HG03439 (cell line): Measurements from ENCODE around the gene PANX1.
A peak's percentile ranks its signal among the peaks of the same experiment; 100 is the strongest.

ENCODE experiments used
- ATAC-seq: cut with Tn5 transposase; IDR thresholded peaks from one replicate; pipeline ENCODE4 v1.9.1; 2021; ENCODE audit warnings: mild to moderate bottlenecking, moderate library complexity; ENCODE audit not compliant: unreplicated experiment

The PANX1 gene

DNA sequence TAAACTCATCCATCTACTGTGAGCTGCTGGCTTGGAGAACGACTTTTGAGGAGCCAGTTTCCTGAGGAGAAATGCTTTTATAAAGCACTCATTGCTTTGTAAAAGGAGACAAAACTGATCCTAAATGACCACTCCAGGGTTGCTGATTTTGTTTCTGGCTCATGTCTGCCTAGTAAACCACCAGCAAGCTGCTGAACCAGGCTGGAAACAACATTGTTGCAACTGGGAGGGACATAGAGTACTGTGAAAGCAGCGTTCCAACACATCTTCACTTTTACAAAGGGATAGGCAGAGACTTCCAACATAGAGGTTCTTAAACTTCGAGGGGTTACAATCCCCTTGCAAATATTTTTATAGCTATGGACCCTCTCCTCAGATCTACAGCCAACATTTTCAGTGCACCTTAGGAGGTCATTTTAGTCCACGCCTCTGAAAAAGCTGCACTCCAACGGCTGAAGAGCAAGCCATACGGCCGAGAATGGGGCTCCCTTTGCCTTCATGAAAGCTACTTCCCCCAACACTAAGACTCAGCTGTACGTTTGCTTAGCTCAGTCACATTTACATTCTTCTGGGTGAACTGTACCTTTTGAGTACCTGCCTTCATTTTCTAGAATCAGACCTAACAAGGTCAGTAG lies 54.7 kb downstream of the PANX1 start:
- peak; percentile 18 for ATAC-seq

DNA sequence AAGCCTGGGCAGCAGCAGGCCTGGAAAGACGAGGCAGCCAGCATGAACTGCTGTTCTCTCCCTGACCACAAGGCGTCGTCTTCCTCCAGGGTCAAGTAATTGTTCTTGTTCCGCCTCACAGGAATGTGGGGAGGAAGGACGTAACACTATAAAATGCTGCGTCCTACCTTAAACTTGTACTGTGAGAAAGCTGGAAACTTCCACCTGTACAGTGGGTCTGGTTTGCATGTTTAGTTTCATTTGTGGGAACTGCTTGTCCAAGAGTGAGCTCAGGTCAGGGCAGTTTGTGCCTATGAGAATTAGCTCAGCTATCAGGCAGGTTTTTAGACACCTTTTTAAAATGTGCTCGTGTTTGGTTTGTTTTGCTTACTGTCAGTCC lies 55.2 kb downstream of the PANX1 start:
- ATAC-seq, result peak; percentile 79

DNA sequence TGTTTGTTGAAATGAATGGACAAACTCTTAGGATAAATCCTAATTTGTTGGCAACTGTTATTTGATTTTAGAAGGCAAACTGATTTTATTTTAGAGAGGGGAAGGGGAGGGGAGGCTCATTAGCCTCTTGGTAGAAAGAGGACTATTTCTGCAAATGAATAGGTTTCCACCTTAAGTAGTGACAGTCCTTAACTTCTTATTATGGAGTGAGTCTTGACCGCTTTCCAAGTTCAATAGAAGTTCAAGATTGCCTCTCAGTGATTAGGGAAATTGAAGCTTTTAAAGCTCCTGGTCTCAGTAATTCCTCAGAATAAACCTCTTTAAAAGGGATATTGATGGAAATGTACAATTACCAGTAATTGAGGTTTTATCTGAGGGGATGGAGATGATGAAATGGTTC lies 55.7 kb downstream of the PANX1 start:
- ATAC-seq, result no peak

DNA sequence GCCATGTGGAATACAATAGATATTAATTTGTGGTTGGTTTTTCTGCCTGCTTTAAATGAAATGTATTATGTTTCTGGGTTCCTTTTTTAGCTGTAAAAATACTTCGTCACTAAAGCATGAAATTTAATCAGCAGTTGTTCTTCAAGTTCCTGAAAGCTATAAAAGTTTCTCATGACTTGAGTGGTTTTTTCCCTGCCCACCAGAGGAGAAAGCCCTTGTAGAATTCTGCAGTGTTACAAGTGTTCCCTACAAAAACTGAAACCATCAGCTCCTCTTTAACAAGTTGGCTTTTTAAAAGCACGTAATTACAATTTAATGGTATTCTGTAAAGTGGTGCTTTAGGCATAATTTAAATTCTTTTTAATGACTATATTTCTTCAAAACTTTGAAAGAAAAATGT lies 56.2 kb downstream of the PANX1 start:
- ATAC-seq, result no peak

DNA sequence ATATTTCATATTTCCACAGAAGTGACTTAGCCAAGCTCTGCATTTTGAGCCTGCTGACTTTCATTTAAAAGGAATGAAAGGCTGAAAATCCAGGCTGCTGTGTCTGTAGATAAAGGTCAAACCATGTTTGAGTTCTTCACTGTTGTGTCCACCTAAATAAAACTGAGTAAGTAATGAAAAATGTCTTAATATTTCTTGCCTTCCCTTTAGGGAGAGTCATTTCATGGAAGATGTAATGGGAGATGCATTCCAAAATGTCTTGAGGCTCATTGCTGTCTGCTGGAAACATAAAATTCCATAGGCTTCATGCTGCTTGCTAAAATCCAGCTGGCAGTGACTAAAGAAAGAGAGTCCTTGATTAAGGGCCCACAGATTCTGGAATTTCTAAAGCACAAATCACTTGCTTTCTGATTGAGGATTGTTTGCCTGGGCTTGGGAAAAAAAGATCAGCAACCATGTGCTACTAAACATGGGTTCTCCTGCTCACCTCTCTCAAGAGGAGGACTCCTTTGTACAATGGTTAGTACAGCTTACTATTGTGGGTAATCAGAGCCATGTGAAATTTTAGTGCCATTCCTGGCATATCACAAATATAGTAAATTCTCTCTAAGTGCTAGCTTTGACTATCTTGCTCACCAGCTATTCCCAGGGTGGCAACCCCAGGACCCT lies 56.9 kb downstream of the PANX1 start:
- no peak for ATAC-seq

DNA sequence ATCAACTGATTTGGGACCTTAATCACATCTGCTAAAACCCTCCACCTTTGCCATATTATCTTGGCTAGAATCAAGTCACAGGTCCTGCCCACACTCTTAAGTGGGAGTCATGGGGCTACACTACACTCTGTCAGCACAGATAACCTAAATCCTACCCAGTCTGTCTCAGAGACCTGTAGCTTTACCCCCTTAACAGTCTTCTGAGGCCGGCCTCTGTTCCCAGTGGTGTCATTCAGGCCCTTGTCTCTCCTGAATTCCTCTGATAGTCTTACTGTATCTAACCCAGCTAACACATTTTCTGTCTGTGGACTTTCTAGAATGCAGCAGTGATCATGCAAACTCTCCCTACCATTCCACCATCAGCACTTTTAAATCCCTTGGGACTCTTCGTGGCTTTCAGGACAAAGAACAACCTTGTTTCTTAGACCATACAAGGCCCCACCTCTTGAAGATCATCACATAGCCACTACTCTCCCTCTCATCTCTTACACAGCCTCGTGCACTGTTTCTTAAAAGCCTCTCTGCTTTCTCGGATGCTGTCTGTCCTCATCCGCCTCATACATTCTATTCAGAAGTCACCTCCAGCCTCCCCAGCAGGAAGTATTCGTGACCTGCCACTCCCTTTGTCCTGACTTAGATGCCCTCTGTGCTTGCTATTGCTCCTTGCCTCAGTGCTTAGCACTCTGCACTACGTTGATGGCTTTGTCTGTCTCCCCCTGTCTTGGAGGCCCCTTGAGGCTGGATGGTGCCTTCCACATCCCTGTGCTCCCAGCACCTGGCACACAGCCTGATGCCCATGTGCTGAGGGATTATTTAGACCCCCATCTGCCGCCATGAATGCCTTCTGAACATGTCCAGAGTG lies 57.9 kb downstream of the PANX1 start:
- no peak for ATAC-seq

DNA sequence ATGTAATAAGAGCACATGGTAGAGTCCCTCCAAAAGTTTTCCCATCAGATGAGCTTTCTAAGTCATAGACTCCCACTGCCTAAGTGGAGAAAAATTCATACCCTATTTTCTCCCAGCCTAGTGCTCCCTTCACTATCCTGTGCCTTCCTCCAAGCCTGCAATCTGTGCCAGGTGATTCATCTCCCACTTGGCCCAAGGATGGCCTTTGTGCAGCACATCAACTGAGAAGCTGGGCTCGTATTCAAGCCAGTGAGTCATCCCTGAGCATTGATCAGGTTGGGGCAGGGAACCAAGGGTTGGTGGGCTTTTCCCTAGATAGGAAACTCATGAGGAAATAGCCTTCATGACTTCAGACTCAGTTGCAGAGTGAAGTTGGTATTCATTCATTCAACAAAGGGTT lies 64.6 kb downstream of the PANX1 start:
- no peak for ATAC-seq

DNA sequence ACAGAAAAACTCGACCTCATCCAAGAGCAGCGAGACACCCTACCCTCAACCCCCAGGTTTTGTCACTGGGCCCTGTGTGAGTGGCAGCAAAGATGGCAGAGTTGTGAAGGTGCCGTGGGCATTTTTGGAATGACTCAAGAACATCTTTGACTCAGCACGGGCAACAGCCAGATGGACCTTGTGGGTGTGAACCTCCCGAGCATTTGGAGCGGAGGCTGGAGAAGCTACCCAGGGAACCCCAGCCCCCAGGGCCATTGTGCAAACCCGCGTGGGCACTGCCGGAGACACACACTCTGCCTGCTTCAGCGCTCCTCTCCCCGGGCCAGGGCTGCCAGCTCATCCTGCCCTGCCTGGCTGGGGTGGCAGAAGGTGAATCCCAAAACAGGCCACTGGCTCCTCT lies 66.1 kb downstream of the PANX1 start:
- no peak for ATAC-seq

DNA sequence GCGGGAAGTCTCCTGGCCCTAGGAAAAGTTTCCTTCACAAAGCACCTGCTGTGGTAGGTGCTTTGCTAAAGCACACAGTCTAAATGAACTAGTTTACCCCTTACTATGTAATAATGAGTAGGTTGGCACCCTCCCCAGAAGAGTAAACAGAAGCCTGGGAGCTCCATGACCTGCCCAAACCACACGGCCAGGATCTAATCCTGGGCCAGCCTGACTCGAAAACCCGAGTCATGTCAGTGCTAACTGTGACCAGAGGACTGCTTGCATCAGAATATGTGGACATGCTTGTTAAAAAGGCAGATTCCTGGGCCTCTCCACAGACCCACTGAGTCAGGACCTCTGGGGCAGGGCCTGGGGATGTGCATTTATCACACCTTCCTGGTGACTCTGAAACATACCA lies 67.7 kb downstream of the PANX1 start:
- ATAC-seq, result no peak

DNA sequence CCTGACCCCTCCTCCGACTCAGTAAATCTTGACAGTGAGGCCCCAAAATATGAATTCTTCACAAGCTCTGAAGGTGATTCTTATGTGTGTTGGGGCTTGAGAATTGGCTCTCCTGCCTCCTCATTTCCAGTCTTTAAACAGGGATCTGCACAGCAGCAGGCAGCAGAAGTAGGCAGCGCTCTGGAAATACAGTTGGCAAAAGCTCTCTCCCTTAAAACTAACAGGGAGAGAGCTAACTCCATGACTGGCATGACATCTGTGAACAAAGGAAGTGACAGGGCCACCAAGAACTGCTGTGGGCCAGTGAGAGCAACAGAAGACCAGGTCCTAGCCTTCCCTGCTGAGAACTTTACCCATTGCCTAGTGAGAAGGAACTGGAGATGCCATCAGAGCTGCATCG lies 70.1 kb downstream of the PANX1 start:
- no peak for ATAC-seq

DNA sequence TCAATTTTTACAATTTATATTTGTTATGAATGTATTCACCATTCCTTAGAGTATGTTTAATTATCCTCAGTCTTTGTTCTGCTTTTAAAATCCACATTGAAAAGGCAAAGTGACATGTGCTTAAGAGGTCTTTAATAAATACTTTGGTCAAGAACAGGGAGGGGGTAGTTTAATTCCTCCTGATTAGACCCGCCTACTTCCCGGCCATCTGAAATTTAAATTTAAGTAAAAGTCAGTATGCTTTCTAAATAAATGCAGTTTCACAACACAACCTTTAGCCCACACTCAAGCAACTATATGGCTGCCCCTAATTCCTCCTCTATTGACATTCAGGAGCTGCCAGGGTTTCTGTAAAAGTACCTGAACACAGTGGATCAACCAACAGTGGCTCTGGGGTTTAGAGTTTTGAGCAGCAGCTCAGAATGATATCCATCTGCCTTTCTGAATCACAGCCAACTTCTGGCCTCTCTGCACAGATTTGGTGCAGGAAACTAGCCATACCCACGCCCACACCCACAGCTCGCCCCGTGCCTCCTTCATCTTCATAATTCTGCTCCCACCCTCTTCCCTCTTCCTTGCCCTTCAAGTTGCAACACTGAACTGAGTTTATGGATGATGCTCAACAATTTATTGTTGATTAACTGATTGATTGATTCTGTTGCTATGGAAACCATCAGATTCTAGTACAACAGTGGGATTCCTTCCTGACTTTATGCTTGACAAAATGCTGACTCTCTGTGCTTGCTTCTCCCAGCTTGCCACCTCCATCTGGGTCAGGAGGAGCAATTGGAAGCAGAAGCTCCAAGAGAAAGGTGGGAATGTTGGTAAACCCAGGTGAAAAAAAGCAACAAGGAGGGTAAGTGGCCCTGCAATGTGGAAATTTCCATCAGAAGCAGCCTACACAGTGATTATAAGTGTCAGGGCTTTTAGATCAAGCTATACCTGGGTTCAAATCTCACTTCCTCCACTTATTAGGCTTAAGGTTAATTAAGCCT lies 70.8 kb downstream of the PANX1 start:
- no peak for ATAC-seq

DNA sequence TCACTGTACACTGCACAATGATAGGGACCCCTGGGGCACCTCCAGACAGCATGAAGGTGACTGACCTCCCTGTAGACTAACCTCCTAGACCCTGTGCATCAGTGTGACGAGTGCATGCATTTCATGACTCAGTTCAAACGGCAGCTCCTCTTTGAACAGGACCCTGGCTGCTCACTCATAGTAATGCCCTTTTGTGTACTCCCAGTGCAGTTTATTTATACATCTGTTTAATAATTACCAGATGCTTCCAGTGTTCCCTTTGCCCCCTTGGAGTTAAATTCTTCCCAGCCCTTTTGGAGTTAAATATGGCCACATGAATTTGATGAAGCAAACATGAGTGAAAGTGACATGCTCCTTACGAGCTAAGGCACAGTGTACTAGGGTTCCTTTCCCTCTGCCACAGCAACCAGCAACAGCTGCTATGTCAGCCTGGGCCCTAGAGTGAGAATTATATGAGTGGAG lies 72.4 kb downstream of the PANX1 start:
- no peak for ATAC-seq

DNA sequence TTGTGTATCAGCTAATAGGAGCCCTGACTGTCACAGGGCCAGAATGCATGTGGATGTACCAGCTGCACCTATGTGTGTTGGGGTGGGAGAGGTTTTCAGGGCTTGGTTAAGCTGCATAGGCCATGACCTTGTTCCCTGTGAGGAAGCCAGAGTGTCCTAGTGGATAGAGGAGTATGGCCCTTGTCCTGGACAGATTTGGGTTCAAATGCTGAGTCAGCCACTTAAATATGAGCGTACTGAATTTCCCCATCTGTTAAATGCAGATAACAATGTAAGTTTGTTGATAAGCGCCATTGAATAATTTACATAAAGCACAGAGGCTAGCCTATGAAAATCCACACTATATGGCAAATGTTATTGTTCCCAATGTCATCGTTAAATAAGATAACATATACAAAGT lies 74.4 kb downstream of the PANX1 start:
- no peak for ATAC-seq

DNA sequence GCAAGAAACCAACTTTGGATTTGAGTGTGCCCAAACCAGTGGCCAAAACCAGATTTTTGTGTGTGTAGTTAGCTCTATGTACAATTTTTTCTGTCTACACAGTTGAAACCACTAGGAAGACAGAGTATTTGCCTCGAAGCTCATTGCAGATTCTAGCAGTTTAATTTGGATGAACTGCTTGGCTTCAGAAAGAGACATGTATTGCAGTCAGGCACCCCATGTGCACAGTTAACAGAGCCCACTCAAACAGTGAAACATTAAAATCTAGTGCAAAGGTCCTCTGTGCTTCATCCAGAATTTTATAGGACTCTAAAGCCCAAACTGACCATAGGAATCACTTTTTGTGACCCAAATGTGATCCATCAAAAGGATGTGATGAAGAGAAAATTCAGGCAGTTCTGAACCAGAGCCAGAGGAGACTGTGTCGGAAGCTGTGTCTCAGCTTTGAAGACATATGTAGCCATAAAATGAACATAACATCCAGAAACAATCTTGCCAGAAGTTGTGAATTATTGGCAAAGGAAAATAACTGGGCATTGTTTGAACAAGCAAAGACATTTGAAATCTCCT lies 82.7 kb downstream of the PANX1 start:
- ATAC-seq, result no peak

DNA sequence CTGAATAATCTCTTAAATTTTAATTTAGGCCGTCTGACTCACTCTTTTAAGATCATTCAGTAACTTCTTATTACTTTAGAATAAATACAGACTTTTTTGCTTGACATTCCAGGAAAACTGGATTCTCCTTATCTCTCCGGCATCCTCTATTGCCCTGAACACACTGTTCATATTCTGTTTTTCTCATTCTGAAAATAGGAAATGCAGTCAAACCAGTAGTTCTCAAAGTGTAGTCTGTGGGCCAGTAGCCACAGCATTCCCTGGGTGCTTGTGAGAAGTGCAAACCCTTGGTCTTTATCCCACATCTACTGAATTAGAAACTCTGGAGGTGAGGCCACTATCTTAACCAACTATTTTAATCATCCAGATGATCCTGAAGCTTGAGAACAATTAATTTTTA lies 84.3 kb downstream of the PANX1 start:
- ATAC-seq, result no peak

DNA sequence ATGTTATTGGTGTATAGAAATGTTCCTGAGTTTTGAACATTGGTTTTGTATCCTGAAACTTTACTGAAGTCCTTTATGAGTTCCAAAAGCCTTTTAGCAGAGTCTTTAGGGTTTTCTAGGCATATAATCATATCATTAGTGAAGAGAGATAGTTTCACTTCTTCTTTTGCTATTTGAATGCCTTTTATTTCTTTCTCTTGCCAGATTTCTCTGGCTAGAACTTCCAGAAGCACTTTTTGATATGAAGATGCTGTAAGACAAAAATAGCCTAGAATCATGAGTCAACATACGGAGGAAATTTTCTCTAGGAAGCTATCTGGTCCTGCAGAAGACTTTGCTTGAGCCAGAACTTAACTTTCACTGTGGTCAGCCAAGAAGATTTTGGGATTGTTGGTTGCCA lies 89.1 kb downstream of the PANX1 start:
- ATAC-seq, result no peak

DNA sequence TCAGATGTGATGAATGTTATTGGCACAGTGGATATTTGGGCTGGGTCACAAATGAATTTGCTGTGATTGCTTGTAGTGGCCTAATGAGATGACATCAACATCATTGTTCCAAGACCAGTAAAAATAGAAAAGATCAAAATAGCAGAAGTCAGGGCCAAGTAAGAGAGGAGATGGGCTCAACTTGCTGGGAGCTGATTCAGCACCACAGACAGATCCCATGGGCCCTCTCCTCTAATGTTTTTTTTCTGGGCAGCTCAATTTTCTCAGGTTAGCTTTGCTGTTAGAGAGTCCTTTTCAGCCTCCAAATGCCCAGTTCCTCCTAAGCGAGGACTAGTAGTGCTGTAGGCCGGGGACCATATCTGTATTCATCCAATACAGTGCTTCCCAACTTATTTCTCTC lies 89.7 kb downstream of the PANX1 start:
- ATAC-seq, result no peak

DNA sequence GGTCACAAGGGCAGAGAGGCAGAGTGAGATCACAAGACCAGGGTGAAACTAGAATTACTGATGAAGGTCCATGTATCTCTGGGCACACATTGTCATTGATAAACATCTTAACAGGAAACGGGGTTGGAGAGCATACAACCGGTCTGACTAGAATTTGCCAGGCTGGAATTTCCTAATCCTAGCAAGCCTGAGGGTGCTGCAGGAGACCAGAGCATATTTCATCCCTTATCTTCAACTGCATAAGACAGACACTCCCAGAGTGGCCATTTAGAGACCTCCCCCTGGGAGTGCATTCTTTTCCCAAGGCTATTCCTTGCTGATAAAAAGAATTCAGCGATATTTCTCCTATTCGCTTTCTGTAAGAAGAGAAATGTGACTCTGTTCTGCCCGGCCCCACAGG lies 91.1 kb downstream of the PANX1 start:
- no peak for ATAC-seq

DNA sequence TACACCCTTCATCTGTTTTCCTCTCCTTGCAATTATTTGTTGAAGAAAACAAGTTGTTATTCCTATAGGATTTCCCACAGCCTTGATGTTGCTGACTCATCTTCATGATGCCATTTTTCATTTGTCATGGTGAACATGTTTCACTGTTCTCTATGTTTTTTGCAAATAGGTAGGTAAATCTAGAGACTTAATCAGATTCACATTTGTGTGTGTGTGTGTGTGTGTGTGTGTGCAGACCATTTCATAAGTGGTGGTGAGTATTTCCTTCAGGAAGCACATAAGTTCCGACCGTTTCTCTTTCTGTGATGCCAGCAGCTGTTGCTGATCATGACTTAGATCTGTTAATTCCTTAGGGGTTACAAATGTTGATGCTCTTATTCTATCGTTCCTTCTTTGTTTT lies 95.4 kb downstream of the PANX1 start:
- no peak for ATAC-seq
